ENCODE data around the gene SPOCK1. TPM values are rescaled to one million over a fixed set of nuclear protein-coding genes. Genes with fewer than 3 reads are reported as not detected.

The SPOCK1 gene
- total and polyA plus RNA-seq, 4 experiments from 2014 or later, result not detected

- peaks cover 0 to 2% (median 0%) of the 10 kb centered on the region in 8 donors for H3K9me3 Mint-ChIP-seq
- no peaks in the 10 kb centered on the region for H3K4me1 ChIP-seq (ENCODE audit: insufficient read depth, low read length)
- no peaks in the 10 kb centered on the region for H3K27me3 ChIP-seq (ENCODE audit: insufficient read depth, low read length)
- ChIA-PET POLR2A (ENCODE audit: partially characterized antibody) (no interaction called here), CTCF (ENCODE audit: partially characterized antibody) (no interaction called here)
- DNase-seq, result no peak
- no peak overlapping the region for H3K4me3 Mint-ChIP-seq
- no peaks in the 10 kb centered on the region for H3K9me3 ChIP-seq (ENCODE audit: control insufficient read depth in 1 of 2, low read length in 2 of 2)
- no peaks in the 10 kb centered on the region for H3K36me3 ChIP-seq (ENCODE audit: insufficient read depth, low read length)
- peaks cover 0 to 4% of the 10 kb centered on the region in 2 donors for H3K27me3 Mint-ChIP-seq
- no peak overlapping the region for H3K4me3 ChIP-seq (ENCODE audit: low read length in 2 of 2)
- H3K36me3 Mint-ChIP-seq, result no peaks in the 10 kb centered on the region
- no peak overlapping the region for H3K27ac Mint-ChIP-seq
- intact Hi-C loops (cut with micrococcal nuclease), result no loop called here
- H3K4me1 Mint-ChIP-seq, result no peaks in the 10 kb centered on the region
- no peak overlapping the region for H3K27ac ChIP-seq (ENCODE audit: low read depth, low read length)
These were observed 437.7 kb downstream of the SPOCK1 start for GRCh38 chr5:137061382-137061781.

- H3K27me3 Mint-ChIP-seq, result peaks cover 0 to 4% of the 10 kb centered on the region in 2 donors
- Histone ChIP-seq H3K27me3 (ENCODE audit: insufficient read depth, low read length) (no peaks in the 10 kb centered on the region), H3K27ac (ENCODE audit: low read depth, low read length) (no peak overlapping the region), H3K4me1 (ENCODE audit: insufficient read depth, low read length) (no peaks in the 10 kb centered on the region), H3K9me3 (ENCODE audit: control insufficient read depth in 1 of 2, low read length in 2 of 2) (no peaks in the 10 kb centered on the region), H3K36me3 (ENCODE audit: insufficient read depth, low read length) (no peaks in the 10 kb centered on the region), H3K4me3 (ENCODE audit: low read length in 2 of 2) (no peak overlapping the region)
- ChIA-PET POLR2A (ENCODE audit: partially characterized antibody) (no interaction called here), CTCF (ENCODE audit: partially characterized antibody) (no interaction called here)
- no peaks in the 10 kb centered on the region for H3K4me1 Mint-ChIP-seq
- no peaks in the 10 kb centered on the region for H3K36me3 Mint-ChIP-seq
- H3K4me3 Mint-ChIP-seq, result no peak overlapping the region
- H3K27ac Mint-ChIP-seq, result no peak overlapping the region
- peaks cover 0 to 1% (median 0%) of the 10 kb centered on the region in 8 donors for H3K9me3 Mint-ChIP-seq
- DNase-seq, result no peak
- intact Hi-C loops (cut with micrococcal nuclease), result no loop called here
These were observed 441.0 kb downstream of the SPOCK1 start for GRCh38 chr5:137058089-137058488.

DNA sequence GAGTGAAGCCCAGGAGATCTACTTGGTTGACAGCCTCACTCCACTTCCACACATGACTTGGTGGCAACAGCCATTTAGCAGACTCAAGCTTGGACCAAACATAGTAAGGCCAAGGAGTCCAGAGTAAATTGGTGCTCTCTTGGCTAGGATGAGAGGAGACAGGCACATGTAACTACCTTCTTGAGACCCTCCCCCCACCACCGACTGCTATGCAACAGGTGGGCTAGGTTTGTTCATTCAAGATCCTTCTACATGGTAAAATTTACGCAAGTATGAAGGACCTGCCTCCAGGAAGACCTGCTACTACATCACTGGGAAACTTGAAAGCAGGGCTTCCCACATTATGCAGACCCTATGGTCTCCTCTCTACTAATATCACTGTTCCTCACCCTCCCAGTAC lies 442.4 kb downstream of the SPOCK1 start:
- H3K9me3 Mint-ChIP-seq, result peaks cover 0 to 1% (median 0%) of the 10 kb centered on the region in 8 donors
- POLR2A ChIA-PET (ENCODE audit: partially characterized antibody), result no interaction called here
- no peak overlapping the region for H3K27ac Mint-ChIP-seq
- peaks cover 0 to 4% of the 10 kb centered on the region in 2 donors for H3K27me3 Mint-ChIP-seq
- no peaks in the 10 kb centered on the region for H3K27me3 ChIP-seq (ENCODE audit: insufficient read depth, low read length)
- H3K36me3 ChIP-seq (ENCODE audit: insufficient read depth, low read length), result no peaks in the 10 kb centered on the region
- H3K4me3 Mint-ChIP-seq, result no peak overlapping the region
- H3K27ac ChIP-seq (ENCODE audit: low read depth, low read length), result no peak overlapping the region
- no peaks in the 10 kb centered on the region for H3K9me3 ChIP-seq (ENCODE audit: control insufficient read depth in 1 of 2, low read length in 2 of 2)
- intact Hi-C loops (cut with micrococcal nuclease), result no loop called here
- H3K4me1 Mint-ChIP-seq, result no peaks in the 10 kb centered on the region
- no peaks in the 10 kb centered on the region for H3K36me3 Mint-ChIP-seq
- CTCF ChIA-PET (ENCODE audit: partially characterized antibody), result no interaction called here
- H3K4me3 ChIP-seq (ENCODE audit: low read length in 2 of 2), result no peak overlapping the region
- H3K4me1 ChIP-seq (ENCODE audit: insufficient read depth, low read length), result no peaks in the 10 kb centered on the region
- no peak for DNase-seq

DNA sequence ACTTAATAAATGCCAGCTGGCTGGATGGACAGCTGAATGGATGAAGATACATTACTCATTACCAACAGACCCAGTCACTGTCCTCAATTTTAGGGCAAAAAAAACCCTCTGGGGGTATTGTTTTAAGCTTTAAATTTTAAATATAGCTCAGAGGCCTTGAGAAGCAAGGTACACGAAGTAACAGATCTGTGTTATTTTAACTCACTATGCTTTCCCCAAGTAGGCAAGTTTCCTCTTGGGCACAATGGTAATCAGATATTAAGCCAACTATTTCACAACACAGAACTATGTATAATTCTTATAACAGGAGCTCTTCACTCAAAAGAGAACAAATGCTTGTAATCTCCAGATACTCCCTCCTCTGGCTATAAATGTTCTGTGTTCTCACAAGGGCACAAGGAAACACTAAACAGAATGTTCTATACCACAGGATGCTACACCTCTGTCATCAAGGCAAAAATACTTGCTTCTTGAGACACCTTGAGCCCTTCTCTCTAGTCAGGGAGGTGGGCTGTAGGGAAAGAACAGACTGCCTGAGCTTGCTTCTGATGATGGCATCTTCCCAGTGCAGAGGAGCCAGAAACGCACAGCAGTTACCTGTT lies 443.8 kb downstream of the SPOCK1 start:
- no peaks in the 10 kb centered on the region for H3K4me1 Mint-ChIP-seq
- no peaks in the 10 kb centered on the region for H3K36me3 Mint-ChIP-seq
- H3K36me3 ChIP-seq (ENCODE audit: insufficient read depth, low read length), result no peaks in the 10 kb centered on the region
- H3K27ac ChIP-seq (ENCODE audit: low read depth, low read length), result no peak overlapping the region
- H3K4me3 Mint-ChIP-seq, result no peak overlapping the region
- ChIA-PET POLR2A (ENCODE audit: partially characterized antibody) (no interaction called here), CTCF (ENCODE audit: partially characterized antibody) (no interaction called here)
- intact Hi-C loops (cut with micrococcal nuclease), result no loop called here
- DNase-seq, result no peak
- no peaks in the 10 kb centered on the region for H3K9me3 ChIP-seq (ENCODE audit: control insufficient read depth in 1 of 2, low read length in 2 of 2)
- H3K9me3 Mint-ChIP-seq, result peaks cover 0 to 4% (median 0%) of the 10 kb centered on the region in 8 donors
- no peak overlapping the region for H3K4me3 ChIP-seq (ENCODE audit: low read length in 2 of 2)
- H3K27ac Mint-ChIP-seq, result no peak overlapping the region
- peaks cover 0 to 2% of the 10 kb centered on the region in 2 donors for H3K27me3 Mint-ChIP-seq
- H3K27me3 ChIP-seq (ENCODE audit: insufficient read depth, low read length), result no peaks in the 10 kb centered on the region
- no peaks in the 10 kb centered on the region for H3K4me1 ChIP-seq (ENCODE audit: insufficient read depth, low read length)

GRCh38 chr5:137054792-137055191 lies 444.3 kb downstream of the SPOCK1 start:
- no peaks in the 10 kb centered on the region for H3K36me3 ChIP-seq (ENCODE audit: insufficient read depth, low read length)

GRCh38 chr5:137054335-137054734 lies 444.8 kb downstream of the SPOCK1 start:
- CTCF ChIA-PET (ENCODE audit: partially characterized antibody), result no interaction called here
- no peak overlapping the region for H3K27ac ChIP-seq (ENCODE audit: low read depth, low read length)
- peaks cover 0 to 2% of the 10 kb centered on the region in 2 donors for H3K27me3 Mint-ChIP-seq
- H3K9me3 ChIP-seq (ENCODE audit: control insufficient read depth in 1 of 2, low read length in 2 of 2), result no peaks in the 10 kb centered on the region
- POLR2A ChIA-PET (ENCODE audit: partially characterized antibody), result no interaction called here
- no peaks in the 10 kb centered on the region for H3K4me1 ChIP-seq (ENCODE audit: insufficient read depth, low read length)
- H3K4me3 Mint-ChIP-seq, result no peak overlapping the region
- no peaks in the 10 kb centered on the region for H3K4me1 Mint-ChIP-seq
- H3K36me3 ChIP-seq (ENCODE audit: insufficient read depth, low read length), result no peaks in the 10 kb centered on the region
- no peaks in the 10 kb centered on the region for H3K27me3 ChIP-seq (ENCODE audit: insufficient read depth, low read length)
- no peak overlapping the region for H3K4me3 ChIP-seq (ENCODE audit: low read length in 2 of 2)
- H3K9me3 Mint-ChIP-seq, result peaks cover 0 to 4% (median 0%) of the 10 kb centered on the region in 8 donors
- H3K36me3 Mint-ChIP-seq, result no peaks in the 10 kb centered on the region
- no peak overlapping the region for H3K27ac Mint-ChIP-seq
- no peak for DNase-seq
- intact Hi-C loops (cut with micrococcal nuclease), result no loop called here

More at GRCh38 chr5:137054792-137055191, 444.3 kb downstream of the SPOCK1 start:
- no peak overlapping the region for H3K27ac ChIP-seq (ENCODE audit: low read depth, low read length)
- no peaks in the 10 kb centered on the region for H3K27me3 ChIP-seq (ENCODE audit: insufficient read depth, low read length)
- Mint-ChIP-seq H3K4me1 (no peaks in the 10 kb centered on the region), H3K36me3 (no peaks in the 10 kb centered on the region), H3K9me3 (peaks cover 0 to 4% (median 0%) of the 10 kb centered on the region in 8 donors), H3K27ac (no peak overlapping the region), H3K4me3 (no peak overlapping the region), H3K27me3 (peaks cover 0 to 2% of the 10 kb centered on the region in 2 donors)
- no peak overlapping the region for H3K4me3 ChIP-seq (ENCODE audit: low read length in 2 of 2)
- H3K4me1 ChIP-seq (ENCODE audit: insufficient read depth, low read length), result no peaks in the 10 kb centered on the region
- intact Hi-C loops (cut with micrococcal nuclease), result no loop called here
- POLR2A ChIA-PET (ENCODE audit: partially characterized antibody), result no interaction called here
- H3K9me3 ChIP-seq (ENCODE audit: control insufficient read depth in 1 of 2, low read length in 2 of 2), result no peaks in the 10 kb centered on the region
- no peak for DNase-seq
- CTCF ChIA-PET (ENCODE audit: partially characterized antibody), result no interaction called here

DNA sequence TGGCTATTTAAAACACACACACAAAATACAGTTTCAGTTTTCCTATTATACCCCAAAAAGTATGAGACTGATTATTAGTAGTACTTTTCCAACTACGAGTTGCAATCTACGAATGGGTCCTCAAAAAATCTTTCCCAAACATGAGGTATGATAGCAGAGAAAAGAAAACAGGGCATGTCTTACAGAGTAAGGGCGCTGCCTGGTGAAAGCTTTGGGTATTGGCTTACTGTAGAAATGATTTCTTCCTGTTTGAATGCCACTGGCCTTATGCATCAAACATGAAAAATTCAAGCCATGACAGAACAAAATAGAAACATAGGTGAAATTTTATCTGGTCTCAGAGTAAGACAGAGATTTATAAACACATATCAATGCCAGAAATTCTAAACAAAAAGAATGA lies 448.0 kb downstream of the SPOCK1 start:
- H3K36me3 Mint-ChIP-seq, result no peaks in the 10 kb centered on the region
- H3K9me3 Mint-ChIP-seq, result peaks cover 0 to 4% (median 0%) of the 10 kb centered on the region in 8 donors
- H3K27ac ChIP-seq (ENCODE audit: low read depth, low read length), result no peak overlapping the region
- intact Hi-C loops (cut with micrococcal nuclease), result no loop called here
- CTCF ChIA-PET (ENCODE audit: partially characterized antibody), result no interaction called here
- H3K4me1 ChIP-seq (ENCODE audit: insufficient read depth, low read length), result no peaks in the 10 kb centered on the region
- no peak overlapping the region for H3K27ac Mint-ChIP-seq
- POLR2A ChIA-PET (ENCODE audit: partially characterized antibody), result no interaction called here
- no peaks in the 10 kb centered on the region for H3K4me1 Mint-ChIP-seq
- H3K9me3 ChIP-seq (ENCODE audit: control insufficient read depth in 1 of 2, low read length in 2 of 2), result no peaks in the 10 kb centered on the region
- no peaks in the 10 kb centered on the region for H3K27me3 Mint-ChIP-seq
- no peak overlapping the region for H3K4me3 ChIP-seq (ENCODE audit: low read length in 2 of 2)
- no peak for DNase-seq
- no peaks in the 10 kb centered on the region for H3K27me3 ChIP-seq (ENCODE audit: insufficient read depth, low read length)
- no peaks in the 10 kb centered on the region for H3K36me3 ChIP-seq (ENCODE audit: insufficient read depth, low read length)
- no peak overlapping the region for H3K4me3 Mint-ChIP-seq
